Mesenteric fat pad (tissue), 1 donor: ENCODE data around the gene MED13. TPM values are rescaled to one million over a fixed set of nuclear protein-coding genes. Genes with fewer than 3 reads are reported as not detected.
"Not testable (repeated sequence)": the region's sequence is repeated elsewhere in the genome, so short reads cannot be mapped to it uniquely, and the experiment has no call there.

Source experiments
- DNase-seq: peaks from one replicate; pipeline ENCODE4 v3.0.0-alpha.2; 2020; ENCODE audit warnings: low spot score
- total RNA-seq: library from RNA; stranded (reverse); fragmentation: NEBNext Ultra II Directional; extraction: Animal tissue kit (Norgen Biotek cat#: 25700); gene quantifications from one replicate; pipeline ENCODE4 v1.2.1, GENCODE V29; 2021
- donor health status: DM: yes; HTN: yes; CAD: no.

MED13 gene
- total RNA-seq, 1 donor from 2014 or later: 67.3 TPM

DNA sequence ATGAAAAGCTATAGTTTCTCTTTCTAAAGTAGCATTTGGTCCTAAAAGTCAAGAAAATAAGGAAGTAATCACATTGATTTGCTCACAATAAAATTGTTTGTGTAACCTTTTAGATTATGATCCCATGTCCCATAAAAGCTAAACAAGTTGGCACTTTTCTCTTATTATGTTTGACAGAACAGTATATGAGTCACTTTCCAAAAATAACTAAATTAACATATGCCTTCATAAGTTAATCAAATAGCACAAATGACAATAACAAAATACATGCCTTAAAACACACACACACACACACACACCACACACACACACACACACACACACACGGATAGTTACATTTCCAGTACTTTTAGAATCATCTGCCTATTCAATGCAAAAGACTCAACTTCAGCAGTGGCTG lies 2.8 kb downstream of the MED13 start:
- DNase-seq: no peak

DNA sequence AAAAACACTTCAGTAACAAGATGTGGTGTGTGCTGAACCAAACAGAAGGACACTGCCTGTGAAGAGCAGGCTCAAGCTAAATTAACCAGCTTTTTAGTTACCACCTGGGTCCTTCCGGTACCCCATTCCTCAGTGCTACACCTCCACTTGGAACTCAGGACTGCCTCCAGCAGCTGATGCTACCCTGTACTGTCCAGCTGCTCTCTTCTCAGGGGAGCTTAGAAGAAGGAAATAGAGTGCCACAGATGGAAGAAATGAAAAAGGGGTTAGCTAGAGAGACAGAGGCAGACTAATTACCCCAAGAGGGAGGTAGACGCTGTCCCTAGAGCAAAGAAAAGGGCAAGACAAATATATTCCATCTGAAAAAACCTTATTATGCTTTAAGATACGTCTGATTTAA lies 5.7 kb downstream of the MED13 start:
- DNase-seq: no peak

DNA sequence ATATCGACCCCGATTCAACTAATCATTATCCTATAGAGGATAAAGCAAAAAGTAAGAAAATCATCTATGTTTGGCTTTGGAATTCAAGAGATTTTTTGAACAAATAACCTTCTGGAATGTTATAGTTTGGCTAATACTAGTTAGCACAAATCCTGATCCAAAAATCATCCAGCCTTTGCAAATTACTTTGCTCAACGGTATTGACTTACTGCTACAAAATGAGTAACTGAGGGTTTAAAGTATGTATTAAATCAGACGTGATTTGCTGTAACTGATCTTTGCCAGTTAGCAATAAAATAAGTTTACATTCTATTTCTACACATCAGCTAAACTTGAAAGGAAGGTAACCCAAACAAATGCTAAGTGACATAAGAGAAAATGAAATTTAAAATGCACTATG lies 6.5 kb downstream of the MED13 start:
- DNase-seq: no peak

DNA sequence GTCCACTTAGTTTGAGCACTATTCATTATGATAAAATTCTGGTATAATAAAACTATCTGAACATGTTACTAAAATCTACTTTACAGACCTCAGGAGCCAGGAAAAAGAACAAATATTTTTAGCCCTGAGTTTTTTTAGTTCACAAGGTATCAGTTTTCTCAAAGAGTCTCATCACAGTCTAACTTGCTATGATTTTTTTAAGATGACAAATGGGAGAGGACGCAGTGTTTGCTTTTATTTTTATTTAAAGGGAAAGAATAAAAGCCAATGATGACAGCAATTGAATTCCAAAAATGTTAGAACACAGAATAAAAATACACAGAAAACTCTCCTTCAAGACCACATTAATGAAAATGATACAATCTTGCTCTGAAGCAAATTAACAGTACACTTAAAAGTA lies 7.4 kb downstream of the MED13 start:
- DNase-seq: no peak

DNA sequence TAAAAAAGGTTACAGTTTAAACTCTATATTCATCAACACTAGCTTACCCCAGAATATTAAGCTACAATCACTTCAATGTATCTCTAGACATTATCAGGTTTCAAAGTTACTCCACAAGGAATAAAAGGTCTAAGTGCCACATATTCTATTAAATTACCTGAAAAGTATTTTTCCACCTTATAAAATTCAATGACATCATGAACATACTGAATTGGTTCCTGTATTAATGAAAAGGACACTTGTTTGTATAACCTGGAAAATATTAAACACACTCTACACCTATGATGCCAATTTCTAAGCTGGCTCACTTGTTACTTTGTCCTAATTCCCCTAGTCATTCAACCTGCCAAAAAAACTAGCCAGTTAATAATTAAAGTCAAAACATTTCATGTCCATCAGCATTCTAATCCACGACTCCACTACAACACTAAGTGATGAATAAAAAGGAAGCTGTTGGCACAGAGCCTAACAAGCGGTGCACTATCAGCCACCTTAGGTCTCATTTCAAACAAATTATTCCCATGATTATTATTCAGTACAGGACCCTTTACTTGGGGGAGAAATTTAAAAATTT lies 12.2 kb downstream of the MED13 start:
- DNase-seq: no peak

DNA sequence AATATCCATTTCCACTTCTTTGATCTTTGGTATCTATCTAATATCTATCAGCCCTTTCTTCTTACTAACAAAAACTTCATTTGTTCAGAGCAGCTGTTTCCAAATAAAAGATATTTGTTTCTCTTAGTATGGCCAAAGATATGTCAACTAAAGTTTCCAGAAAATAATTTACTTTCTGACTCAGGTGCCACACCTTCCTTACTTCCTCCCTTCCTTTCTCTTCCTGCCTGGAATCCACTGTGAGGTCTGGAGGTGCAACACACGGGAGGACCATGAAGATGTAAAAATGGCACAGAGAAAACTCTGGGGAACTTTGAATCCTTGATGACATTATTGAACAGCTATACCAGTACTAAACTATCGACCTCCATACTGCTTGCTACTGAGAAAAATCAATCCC lies 14.0 kb downstream of the MED13 start:
- DNase-seq: no peak

DNA sequence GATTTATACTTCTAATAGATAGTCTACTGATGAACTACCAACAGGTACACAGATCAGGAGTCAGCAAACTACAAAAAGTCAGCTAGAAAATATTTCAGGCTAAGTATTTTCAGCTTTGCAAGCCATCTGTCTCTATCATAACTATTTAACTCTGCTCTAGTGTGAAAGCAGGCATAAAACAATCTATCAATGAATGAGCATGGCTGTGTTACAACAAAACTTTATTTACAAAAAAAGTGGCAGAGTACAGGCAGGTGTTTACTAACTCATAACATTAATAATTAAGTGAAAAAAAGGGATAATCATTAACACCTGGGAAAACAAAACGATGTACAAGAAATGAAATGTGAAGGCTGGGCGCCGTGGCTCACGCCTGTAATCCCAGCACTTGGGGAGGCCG lies 15.8 kb downstream of the MED13 start:
- no peak for DNase-seq

DNA sequence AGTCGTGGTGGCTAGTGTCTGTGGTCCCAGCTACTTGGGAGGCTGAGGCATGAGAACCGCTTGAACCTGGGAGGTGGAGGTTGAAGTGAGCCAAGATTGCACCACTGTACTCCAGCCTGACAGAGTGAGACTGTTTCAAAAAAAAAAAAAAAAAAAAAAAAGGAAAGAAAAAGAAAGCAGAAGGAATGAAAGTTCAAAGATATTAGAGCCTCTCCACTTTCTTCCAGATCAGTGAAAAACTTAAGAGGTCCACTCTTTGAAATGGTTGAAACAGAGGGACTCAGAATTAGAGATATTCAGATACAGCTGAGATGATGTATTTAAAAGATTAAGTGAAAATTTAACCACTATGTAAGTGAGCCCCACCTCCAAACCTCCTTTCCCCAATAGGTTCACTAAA lies 16.8 kb downstream of the MED13 start:
- DNase-seq: no peak

DNA sequence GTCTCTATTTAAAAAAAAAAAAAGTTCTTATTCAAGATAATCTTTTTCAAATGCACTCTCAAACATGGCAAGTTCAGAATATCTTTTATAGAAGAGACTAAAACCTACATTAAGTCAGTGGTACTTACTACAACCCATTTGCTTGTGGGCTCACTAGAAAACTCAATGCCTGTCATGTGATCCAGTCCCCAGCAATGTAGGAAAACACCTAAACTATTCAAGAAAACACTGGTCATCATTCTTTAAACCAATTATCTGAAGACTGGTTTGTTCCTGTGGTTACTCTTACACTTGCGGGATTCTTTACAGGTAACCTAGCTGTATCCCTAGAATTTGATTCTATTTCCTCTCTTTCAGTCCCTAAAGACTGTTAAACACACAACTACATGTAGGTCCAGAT lies 19.6 kb downstream of the MED13 start:
- no peak for DNase-seq

DNA sequence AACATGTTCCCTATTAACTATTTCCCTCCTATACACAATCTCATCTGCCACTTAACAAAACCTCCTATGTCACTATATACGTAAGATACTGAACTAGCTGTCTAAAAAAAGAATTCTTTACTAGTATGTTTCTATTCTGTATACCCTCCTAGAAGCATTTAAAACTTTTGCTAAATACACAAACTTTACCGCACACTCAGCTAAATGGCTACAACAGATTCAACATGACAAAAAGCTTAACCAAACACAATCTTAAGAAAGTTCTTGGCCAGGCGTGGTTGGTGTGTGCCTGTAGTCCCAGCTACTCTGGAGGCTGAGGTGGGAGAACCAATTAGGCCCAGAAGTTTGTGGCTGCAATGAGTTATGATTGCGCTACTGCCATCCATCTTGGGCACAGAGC lies 20.0 kb downstream of the MED13 start:
- no peak for DNase-seq

DNA sequence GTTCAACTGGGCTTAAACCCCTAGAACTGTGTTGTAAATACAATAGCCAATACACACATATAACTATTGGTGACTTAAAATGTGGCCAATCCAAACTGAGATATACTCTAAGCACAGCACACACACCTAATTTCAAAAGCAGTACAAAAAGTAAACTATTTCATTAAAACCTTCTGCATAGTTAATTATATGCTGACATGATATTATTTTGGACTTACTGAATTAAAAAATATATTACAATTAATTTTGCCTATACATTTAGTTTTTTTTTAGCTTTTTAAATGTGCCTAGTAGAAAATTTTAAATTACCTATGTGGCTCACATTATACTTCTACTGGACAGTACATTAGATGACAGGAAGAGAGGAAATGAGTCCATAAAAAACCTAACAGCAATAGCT lies 21.5 kb downstream of the MED13 start:
- no peak for DNase-seq

DNA sequence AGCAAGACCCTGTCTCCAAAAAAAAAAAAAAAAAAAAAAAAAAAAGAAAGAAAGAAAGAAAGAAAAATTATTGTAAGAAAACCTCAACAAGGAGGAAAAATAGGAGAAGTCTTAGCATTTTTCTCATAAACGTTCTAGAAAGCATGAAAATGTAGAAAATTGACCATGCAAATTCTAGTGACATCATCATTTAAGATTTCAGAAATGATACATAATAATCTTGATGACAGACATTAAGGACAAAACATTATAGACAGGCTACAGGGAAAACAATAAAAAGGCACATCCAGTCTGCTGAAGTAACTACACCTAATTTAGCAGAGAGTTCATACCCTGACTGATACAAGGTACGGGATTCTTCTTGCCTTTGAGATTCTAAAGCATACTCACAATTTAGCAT lies 21.9 kb downstream of the MED13 start:
- no peak for DNase-seq

DNA sequence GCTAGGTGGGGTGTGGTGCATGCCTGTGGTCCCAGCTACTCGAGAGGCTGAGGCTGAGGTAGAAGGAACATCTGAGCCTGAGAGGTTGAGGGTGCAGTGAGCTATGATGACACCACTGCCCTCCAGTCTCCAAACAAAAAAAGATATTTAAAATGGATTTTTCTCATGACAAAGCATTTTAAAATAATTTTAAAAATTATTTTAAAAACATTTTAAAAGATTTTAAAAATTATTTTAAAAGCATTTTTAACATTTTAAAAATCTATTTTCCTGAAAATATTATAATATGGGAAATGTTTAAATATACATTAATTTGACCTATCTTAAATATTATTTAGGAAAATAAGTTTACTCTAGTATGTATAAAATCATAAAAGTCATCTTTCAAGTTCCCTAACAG lies 26.8 kb downstream of the MED13 start:
- no peak for DNase-seq

DNA sequence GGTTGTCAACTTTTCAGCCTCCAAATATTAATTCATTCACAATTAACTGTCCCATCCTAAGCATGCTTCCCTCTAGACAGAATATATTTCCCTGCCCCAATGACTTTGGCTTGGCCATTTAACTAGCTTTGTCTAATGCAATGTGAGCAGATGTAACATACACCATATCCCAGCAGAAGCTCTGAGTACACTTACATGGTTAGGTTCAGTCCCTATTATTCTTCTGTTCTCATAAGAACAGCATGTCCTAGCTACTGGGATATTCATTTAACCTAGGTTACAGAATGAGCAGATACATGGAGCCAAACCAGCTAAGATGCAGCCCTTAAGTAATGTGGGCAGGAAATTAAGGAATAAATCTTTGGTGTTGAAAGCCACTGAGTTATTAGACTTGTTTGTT lies 31.8 kb downstream of the MED13 start:
- DNase-seq: no peak

DNA sequence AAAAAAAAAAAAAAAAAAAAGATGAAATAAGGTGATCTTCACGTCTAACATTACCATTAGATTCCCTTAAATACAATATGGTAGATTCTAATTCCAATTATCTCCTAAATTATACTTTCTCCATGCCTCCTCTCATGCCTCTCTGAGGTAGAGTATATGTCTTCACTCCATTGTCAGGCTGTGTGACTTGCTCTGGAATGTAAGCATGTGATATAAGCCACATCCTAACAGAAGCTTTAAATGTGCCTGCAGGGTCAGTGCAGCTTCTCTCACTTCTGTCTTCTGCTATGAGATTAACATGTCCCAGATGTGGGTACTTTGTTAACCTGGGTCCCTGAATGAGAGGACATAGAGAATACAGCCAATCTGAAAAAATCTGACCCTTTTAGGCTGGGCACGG lies 32.6 kb downstream of the MED13 start:
- no peak for DNase-seq

DNA sequence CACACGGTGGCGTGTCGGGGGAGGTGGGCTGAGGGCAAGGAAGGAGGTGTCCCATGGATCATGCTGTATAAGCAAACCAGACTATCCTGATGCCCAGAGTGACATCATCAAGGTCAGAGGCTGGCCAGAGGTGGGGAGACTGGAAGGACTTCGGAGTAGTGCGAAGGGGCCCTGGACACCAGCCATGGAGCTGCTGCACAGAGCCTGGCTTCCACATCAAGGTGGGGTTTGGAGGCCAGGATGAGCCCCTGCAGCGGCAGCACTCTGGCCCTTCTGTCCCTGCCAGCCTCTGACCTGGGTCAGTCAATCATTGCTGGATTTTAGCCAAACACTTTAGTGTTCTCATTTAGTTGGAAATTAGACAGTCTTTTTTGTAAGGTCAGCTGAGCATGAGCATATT lies 34.8 kb downstream of the MED13 start:
- no peak for DNase-seq

DNA sequence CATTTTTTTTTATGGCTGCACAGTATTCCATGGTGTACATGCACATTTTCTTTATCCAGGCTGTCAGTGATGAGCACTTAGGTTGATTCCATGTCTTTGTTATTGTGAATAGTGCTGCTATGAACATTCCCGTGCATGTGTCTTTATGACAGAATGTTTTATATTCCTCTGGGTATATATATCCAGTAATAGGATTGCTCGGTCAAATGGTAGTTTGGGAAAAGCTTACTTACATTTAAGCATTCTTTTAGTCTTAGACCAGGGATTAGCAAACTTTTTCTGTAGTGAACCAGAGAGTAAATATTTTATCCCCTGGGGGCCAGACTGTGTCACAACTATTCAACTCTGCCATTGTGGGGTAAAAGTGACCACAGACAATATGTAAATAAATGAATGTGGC lies 40.2 kb downstream of the MED13 start:
- no peak for DNase-seq

DNA sequence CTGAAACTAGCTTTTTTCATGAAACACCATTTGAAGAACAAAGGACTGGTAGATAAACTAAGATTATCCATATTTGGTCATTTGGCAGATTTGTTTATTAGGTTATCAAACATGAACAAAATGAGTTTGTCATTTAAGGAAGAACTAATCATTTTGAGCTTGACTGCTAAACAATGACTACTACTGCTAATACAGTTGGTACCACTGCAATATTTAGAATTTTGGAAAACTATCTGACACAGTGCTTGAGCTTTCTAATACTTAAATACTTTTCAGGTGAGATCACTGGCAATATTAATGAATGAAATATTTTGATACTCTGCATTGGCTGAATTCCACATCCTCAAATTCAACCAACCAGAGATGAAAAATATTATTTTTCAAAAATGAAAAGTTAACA lies 47.2 kb downstream of the MED13 start:
- DNase-seq: no peak

DNA sequence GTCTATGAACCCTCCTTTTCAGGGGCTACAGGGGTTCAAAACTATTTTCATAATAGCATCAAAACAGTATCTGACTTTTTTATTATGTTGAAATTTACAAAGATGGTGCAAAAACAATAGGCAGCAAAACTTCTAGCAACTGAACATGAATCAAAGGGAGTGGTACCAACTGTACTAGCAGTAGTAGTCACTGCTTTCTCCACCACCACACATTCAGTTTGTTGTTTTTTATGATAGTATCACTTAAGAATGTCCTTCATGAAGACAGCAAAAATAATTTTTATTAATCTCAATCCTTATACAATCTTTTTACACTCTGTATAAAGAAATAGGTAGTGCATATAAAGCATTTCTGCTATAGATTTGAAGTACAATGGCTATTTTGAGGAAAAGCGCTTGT lies 47.6 kb downstream of the MED13 start:
- DNase-seq: no peak

DNA sequence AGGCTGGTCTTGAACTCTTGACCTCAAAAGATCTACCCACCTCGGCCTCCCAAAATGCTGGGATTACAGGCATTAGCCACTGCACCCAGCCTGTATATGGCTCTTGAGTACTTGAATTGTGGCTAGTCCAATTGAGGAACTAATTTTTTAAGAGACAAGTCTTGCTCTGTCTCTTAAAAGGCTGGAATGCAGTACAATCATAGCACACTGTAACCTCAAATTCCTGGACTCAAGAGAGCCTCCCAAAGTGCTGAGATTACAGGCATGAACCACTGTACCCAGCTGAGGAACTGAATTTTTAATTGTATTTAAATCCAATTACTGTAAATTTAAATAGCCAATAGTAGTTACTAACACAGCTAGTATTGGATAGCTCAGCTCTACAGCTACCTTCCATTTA lies 50.6 kb downstream of the MED13 start:
- DNase-seq: no peak

DNA sequence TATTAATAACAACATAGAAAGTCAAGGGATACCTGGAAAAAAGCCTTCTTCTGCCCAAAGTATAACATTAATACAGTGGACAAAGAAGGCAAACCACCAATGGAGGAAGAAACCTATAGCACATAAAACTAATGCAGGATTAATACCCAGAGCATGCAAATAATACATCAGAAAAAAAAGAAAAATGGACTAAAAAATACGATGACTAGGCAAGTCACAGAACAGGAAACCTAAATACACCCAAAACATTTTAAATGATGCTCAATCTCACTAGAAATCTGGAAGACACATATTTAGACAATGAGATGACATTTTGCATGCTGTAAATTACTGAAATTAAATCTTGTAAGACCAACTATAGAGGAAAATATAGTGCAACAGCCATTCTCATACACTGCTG lies 55.9 kb downstream of the MED13 start:
- no peak for DNase-seq

DNA sequence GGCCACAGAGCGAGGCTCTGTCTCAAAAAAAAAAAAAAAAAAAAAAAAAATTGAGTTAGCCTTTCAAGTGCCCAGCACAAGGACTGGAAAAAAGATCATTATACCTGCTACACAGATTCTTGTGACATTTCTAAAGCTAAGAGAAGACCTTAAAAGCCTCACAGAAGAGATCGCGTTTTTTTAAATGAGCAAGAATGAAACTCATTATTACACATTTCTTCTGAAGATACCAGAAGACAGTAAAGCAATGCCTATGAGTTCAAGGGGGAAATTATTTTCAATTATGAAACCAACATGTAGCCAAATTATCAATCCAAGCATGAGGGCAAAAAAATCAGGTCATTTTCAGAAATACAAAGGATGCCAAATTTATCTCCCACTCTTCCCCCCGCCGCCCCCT lies 56.8 kb downstream of the MED13 start:
- DNase-seq: no peak

DNA sequence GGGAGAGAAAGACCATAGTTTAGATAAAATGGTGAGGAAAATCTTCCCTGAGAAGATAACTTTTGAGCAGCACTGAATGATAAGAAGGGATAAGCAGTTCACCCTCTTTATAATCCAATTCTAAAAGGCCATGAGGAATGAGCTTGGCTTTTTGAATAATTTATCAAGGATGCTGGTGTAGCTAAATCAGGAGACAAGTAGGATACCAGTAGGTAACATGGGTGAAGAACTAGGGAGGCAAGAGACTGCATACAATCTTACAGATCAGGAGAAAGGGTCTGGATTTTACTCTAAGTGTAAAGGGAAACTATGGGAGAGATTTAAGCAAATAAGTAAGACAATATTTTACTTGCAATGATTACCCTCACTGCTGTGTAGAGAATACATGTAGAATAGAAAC lies 60.7 kb downstream of the MED13 start:
- DNase-seq: no peak

DNA sequence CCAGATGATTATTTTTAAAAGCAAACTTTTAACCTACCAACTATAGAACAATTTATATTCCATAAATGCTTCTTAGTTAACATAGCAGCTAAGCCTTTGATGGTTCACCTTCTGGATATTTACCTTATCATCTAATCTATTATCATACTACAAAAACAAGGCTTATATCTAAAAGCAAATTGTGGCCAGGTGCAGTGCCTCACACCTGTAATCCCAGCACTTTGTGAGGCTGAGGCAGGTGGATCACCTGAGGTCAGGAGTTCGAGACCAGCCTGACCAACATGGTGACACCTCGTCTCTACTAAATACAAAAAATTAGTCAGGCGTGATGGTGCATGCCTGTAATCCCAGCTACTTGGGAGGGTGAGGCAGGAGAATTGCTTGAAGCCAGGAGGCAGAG lies 61.9 kb downstream of the MED13 start:
- DNase-seq: not testable (repeated sequence)
